Astrocyte (in vitro differentiated cells and primary cell): ENCODE measurements around the gene ADAMTS9.

ENCODE experiments used
- CTCF ChIP-seq: IDR thresholded peaks from 2 replicates; pipeline ENCODE4 v1.5.1; 2011; ENCODE audit warnings: low read depth, mild to moderate bottlenecking, inconsistent platforms, low read length, moderate library complexity; ENCODE audit not compliant: insufficient read depth
- EZH2 ChIP-seq: IDR thresholded peaks from 2 replicates; pipeline ENCODE4 v1.6.1; 2012; ENCODE audit warnings: mild to moderate bottlenecking, low read length, inconsistent platforms; ENCODE audit not compliant: insufficient read depth

GRCh38 chr3:64685800-64686445 is 1.9 kb downstream of the ADAMTS9 start:
- TF ChIP-seq CTCF (no peak), EZH2 (no peak)
